ENCODE measurements around the gene ARL6. TPM values are rescaled to one million over a fixed set of nuclear protein-coding genes. Genes with fewer than 3 reads are reported as not detected.

The ARL6 gene
- total and polyA plus RNA-seq, 2 of the 8 experiments (the other 6 are each of a cell fraction or from before 2014, with no cell fraction given) = 1.8 to 12.0 TPM

- TF ChIP-seq MAFK (IDR thresholded peaks at IDR 0.05; ENCODE audit: low read depth, low read length) (no peak), SIRT6 (IDR thresholded peaks at IDR 0.05; ENCODE audit: low read length) (no peak), JUN (IDR thresholded peaks at IDR 0.05; ENCODE audit: low read depth, low read length) (no peak), ATF3 (IDR thresholded peaks at IDR 0.05; ENCODE audit: insufficient read depth, low read depth, low read length) (no peak), EGR1 (IDR thresholded peaks at IDR 0.05; ENCODE audit: borderline replicate concordance, low read depth, low read length) (no peak), ASH2L (IDR thresholded peaks at IDR 0.05; ENCODE audit: low read length) (no peak)
Observed at GRCh38 chr3:97765336-97765735, 778 bp downstream of the ARL6 start (continued).

Measured in H1 (cell line).